Diencephalon (tissue), 1 donor: ENCODE results near the gene FEZF1. TPM values are rescaled to one million over a fixed set of nuclear protein-coding genes. Genes with fewer than 3 reads are reported as not detected.

Experiments used
- total RNA-seq: library from RNA; depleted of rRNA; stranded (reverse); fragments of >200 nt; gene quantifications from one replicate; pipeline ENCODE4 v1.2.3, GENCODE V29; 2014

The FEZF1 gene
- 12.2 TPM for total RNA-seq

DNA sequence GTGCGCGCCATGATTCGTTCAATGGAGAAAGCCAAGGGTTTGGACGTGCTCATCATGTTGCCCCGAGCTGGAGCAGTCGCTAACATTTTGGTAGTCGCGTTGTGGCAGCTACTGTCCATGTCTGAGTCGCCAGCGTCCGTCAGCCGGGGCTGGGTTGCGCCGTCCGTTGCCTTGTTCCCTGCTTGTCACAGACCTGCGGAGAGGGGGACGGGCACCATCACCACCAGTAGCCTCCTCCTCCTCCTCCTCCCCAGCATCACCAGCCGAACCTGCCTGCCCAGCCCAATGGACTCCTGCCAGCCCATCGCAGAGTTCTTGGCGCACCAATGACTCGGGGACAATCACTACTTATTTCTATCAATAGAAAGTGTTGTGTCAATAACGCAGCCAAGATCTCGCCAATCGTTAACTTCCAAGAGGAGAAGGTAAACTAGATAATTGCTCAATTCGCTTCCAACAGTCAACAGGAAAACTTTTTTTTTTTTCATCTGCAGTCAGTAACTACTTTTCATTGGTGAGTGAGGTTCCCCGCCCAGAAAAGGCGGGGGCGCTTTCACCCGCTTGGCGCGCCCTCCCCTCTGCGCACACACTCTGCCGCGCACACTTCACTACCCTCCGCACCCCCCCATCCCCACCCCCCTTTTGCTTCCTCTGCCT lies at the start of gene FEZF1:
TSS of gene FEZF1 (minus strand) at position 432 of the 657 bp plus-strand sequence. CDS start at position 119, 313 bp downstream.

Other genes with a start within 250 kb of the FEZF1 start
- 36.2 TPM for gene AASS, start 160.5 kb downstream of the FEZF1 start, total RNA-seq